NCI-H774 (cell line): ENCODE results near the gene CDRT4.

ENCODE experiments used
- DNase-seq: peaks from one replicate; lab custom pipeline; 2025; lab: John Stamatoyannopoulos, UW

CDRT4 gene

GRCh38 chr17:15393414-15393813 lies 74.0 kb downstream of the CDRT4 start:
- DNase-seq = no peak

- DNase-seq = no peak
These were observed 75.1 kb downstream of the CDRT4 start for GRCh38 chr17:15392326-15392741.

GRCh38 chr17:15388356-15389041 lies 78.9 kb downstream of the CDRT4 start:
- DNase-seq = no peak

- DNase-seq = no peak
These were observed 81.3 kb downstream of the CDRT4 start for GRCh38 chr17:15386083-15386482.
